Tibial artery (tissue), 4 donors: ENCODE measurements around the gene DRG2.

Experiments used
- DNase-seq, 2 donors: peaks; one replicate each; pipeline ENCODE4 v3.0.0-alpha.2; 2019
- H3K27ac ChIP-seq, 2 donors: fragments of 200-600 bp; sonication (generic) in 1 of 2; 1 replicate in 1 of 2; 2 replicates in 1 of 2; pipeline ENCODE4 v1.5.1; 2018 to 2019; ENCODE audit warnings: mild to moderate bottlenecking in 1 of 2
- H3K27me3 ChIP-seq, 2 donors: fragments of 200-600 bp; sonication (generic) in 1 of 2; one replicate each; pipeline versions ENCODE4 v1.5.1 to v1.6.0; 2016 to 2019
- H3K36me3 ChIP-seq, 3 donors: fragments of 200-600 bp; sonication (generic) in 2 of 3; one replicate each; pipeline ENCODE4 v1.5.1; 2016 to 2019; ENCODE audit warnings: mild to moderate bottlenecking in 2 of 3
- H3K4me1 ChIP-seq, 4 donors: fragments of 200-600 bp; sonication (generic) in 2 of 4; 1 replicate in 3 of 4; 2 replicates in 1 of 4; pipeline ENCODE4 v1.5.1; 2016 to 2019
- H3K4me3 ChIP-seq, 2 donors: fragments of 200-600 bp; sonication (generic) in 1 of 2; 1 replicate in 1 of 2; 2 replicates in 1 of 2; pipeline ENCODE4 v1.5.1; 2018 to 2019; ENCODE audit warnings: mild to moderate bottlenecking in 2 of 2
- H3K9me3 ChIP-seq, 3 donors: fragments of 200-600 bp; sonication (generic) in 1 of 3; one replicate each; pipeline ENCODE4 v1.5.1; 2016 to 2019
- CTCF ChIP-seq, 2 experiments: fragments of 200-600 bp in 1 of 2; fragments of 450-650 bp in 1 of 2; IDR thresholded peaks; one replicate each; pipeline ENCODE4 v1.5.1; 2017 to 2019; ENCODE audit warnings: antibody characterized with exemption in 2 of 2, mild to moderate bottlenecking in 1 of 2, moderate library complexity in 1 of 2
- intact Hi-C: fragments of 100-400 bp; cut with DNase I; formaldehyde crosslinking; loops from one replicate; pipeline ENCODE4 v1.15.0; 2023; ENCODE audit warnings: low total_unique reads

DRG2 gene

GRCh38 chr17:18115517-18115916 lies 27.8 kb downstream of the DRG2 start:
- peaks cover 0 to 6% (median 0%) of the 10 kb centered on the region in 3 donors for H3K9me3 ChIP-seq
- no peak overlapping the region for H3K4me3 ChIP-seq
- DNase-seq, result no peak
- intact Hi-C loops, result no loop called here
- no peak overlapping the region for H3K27ac ChIP-seq
- H3K36me3 ChIP-seq, result no peaks in the 10 kb centered on the region
- no peaks in the 10 kb centered on the region for H3K27me3 ChIP-seq
- TF ChIP-seq CTCF (IDR thresholded peaks at IDR 0.05), result no peak
- no peaks in the 10 kb centered on the region for H3K4me1 ChIP-seq

GRCh38 chr17:18116078-18116477 lies 28.3 kb downstream of the DRG2 start:
- H3K4me1 ChIP-seq, result no peaks in the 10 kb centered on the region
- TF ChIP-seq CTCF (IDR thresholded peaks at IDR 0.05), result no peak
- intact Hi-C loops, result no loop called here
- DNase-seq, result no peak
- no peak overlapping the region for H3K27ac ChIP-seq
- peaks cover 0 to 6% (median 0%) of the 10 kb centered on the region in 3 donors for H3K9me3 ChIP-seq
- no peaks in the 10 kb centered on the region for H3K36me3 ChIP-seq
- no peaks in the 10 kb centered on the region for H3K27me3 ChIP-seq
- no peak overlapping the region for H3K4me3 ChIP-seq

- Histone ChIP-seq H3K9me3 (peaks cover 0 to 6% (median 0%) of the 10 kb centered on the region in 3 donors), H3K27me3 (no peaks in the 10 kb centered on the region), H3K4me3 (no peak overlapping the region), H3K4me1 (no peaks in the 10 kb centered on the region), H3K27ac (no peak overlapping the region), H3K36me3 (no peaks in the 10 kb centered on the region)
- no peak for TF ChIP-seq CTCF (IDR thresholded peaks at IDR 0.05)
- no peak for DNase-seq
- intact Hi-C loops, result no loop called here
These were observed 29.8 kb downstream of the DRG2 start for GRCh38 chr17:18117533-18117932.

GRCh38 chr17:18117982-18118975 lies 30.5 kb downstream of the DRG2 start:
- Histone ChIP-seq H3K4me1 (no peaks in the 10 kb centered on the region), H3K27ac (no peak overlapping the region), H3K27me3 (peaks cover 0 to 4% of the 10 kb centered on the region in 2 donors), H3K9me3 (peaks cover 0 to 6% (median 0%) of the 10 kb centered on the region in 3 donors), H3K36me3 (no peaks in the 10 kb centered on the region), H3K4me3 (no peak overlapping the region)
- intact Hi-C loops, result no loop called here
- DNase-seq, result no peak
- no peak for TF ChIP-seq CTCF (IDR thresholded peaks at IDR 0.05)

- no peaks in the 10 kb centered on the region for H3K4me1 ChIP-seq
- TF ChIP-seq CTCF (IDR thresholded peaks at IDR 0.05), result no peak
- no peaks in the 10 kb centered on the region for H3K36me3 ChIP-seq
- peaks cover 0 to 13% of the 10 kb centered on the region in 2 donors for H3K27me3 ChIP-seq
- no peak overlapping the region for H3K4me3 ChIP-seq
- intact Hi-C loops, result no loop called here
- H3K9me3 ChIP-seq, result peaks cover 0 to 6% (median 0%) of the 10 kb centered on the region in 3 donors
- H3K27ac ChIP-seq, result no peak overlapping the region
- DNase-seq, result no peak
These were observed 31.5 kb downstream of the DRG2 start for GRCh38 chr17:18119166-18119745.
